Mucosa of descending colon (tissue), 3 donors: ENCODE measurements around the gene CHMP2B. TPM values are rescaled to one million over a fixed set of nuclear protein-coding genes. Genes with fewer than 3 reads are reported as not detected.
A peak's percentile ranks its signal among the peaks of the same experiment; 100 is the strongest.
"Not testable (repeated sequence)": the region's sequence is repeated elsewhere in the genome, so short reads cannot be mapped to it uniquely, and the experiment has no call there.

Experiments
- ATAC-seq: fragments of 200-7000 bp; cut with Tn5 transposase; one replicate; pipeline ENCODE4 v1.9.1; 2020; ENCODE audit warnings: mild to moderate bottlenecking, moderate library complexity
- DNase-seq, 3 donors: peaks; one replicate each; pipeline ENCODE4 v3.0.0-alpha.2; 2020
- H3K36me3 ChIP-seq: fragments of 200-600 bp; one replicate; pipeline ENCODE4 v1.8.0; 2021; ENCODE audit warnings: low read depth, mild to moderate bottlenecking
- H3K4me1 ChIP-seq: fragments of 200-600 bp; one replicate; pipeline ENCODE4 v1.8.0; 2021; ENCODE audit warnings: low read depth, mild to moderate bottlenecking
- H3K4me3 ChIP-seq: fragments of 200-600 bp; one replicate; pipeline ENCODE4 v1.8.0; 2021; ENCODE audit warnings: mild to moderate bottlenecking
- H3K9me3 ChIP-seq: fragments of 200-600 bp; one replicate; pipeline ENCODE4 v1.8.0; 2021; ENCODE audit warnings: mild to moderate bottlenecking
- intact Hi-C, 2 donors: fragments of 100-400 bp; cut with DNase I in 1 of 2; cut with micrococcal nuclease in 1 of 2; formaldehyde crosslinking; loops; one replicate each; pipeline versions ENCODE4 v1.11.0 to v1.11.1; 2022; cut with DNase I, micrococcal nuclease
- total RNA-seq, 3 donors: library from RNA; stranded (reverse); fragmentation: NEBNext Ultra II Directional in 2 of 3; extraction: Animal tissue kit (Norgen Biotek cat#: 25700) in 2 of 3; gene quantifications; one replicate each; pipeline versions ENCODE4 v1.2.1 to v1.2.4, GENCODE V29; 2021 to 2023
- TF ChIP-seq, protein P1 (sequence below): fragments of 200-600 bp; IDR thresholded peaks from one replicate; pipeline ENCODE4 v1.8.0; 2022; ENCODE audit warnings: antibody characterized with exemption, mild to moderate bottlenecking
- donor health status: DM: no; HTN: no; CAD: no; lungs with moderate emphysema.
- donor health status: DM: no; HTN: no; CAD: no.
- donor health status: DM: no; HTN: yes; CAD: no.

CHMP2B gene
- total RNA-seq, 3 donors from 2014 or later: 63.8 to 90.1 (median 83.3) TPM

DNA sequence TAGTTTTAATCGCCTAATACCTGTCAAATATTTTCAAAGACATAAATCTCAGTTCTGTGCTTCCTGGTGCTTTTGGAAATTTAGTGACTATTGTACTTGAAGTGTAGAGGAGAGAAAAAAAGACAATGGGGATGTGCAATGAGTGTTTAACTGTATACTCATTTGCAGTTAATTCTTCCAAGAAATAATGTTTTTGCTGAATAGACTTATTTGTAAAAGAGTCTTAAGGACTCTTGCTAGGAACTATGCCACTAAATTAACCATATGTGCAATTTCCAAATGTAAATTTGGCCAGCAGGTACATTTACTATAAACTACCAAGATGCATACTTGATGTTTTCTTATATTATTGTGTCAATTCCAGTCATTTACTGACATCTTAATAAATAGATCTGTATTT, 2.0 kb downstream of the CHMP2B start:
- DNase-seq: no peak
- Histone ChIP-seq H3K9me3 (no peaks in the 10 kb centered on the region), H3K36me3 (no peaks in the 10 kb centered on the region), H3K4me3 (no peak overlapping the region), H3K4me1 (peaks cover 6% of the 10 kb centered on the region)
- intact Hi-C loops: no loop called here
- TF ChIP-seq, protein P1, sequence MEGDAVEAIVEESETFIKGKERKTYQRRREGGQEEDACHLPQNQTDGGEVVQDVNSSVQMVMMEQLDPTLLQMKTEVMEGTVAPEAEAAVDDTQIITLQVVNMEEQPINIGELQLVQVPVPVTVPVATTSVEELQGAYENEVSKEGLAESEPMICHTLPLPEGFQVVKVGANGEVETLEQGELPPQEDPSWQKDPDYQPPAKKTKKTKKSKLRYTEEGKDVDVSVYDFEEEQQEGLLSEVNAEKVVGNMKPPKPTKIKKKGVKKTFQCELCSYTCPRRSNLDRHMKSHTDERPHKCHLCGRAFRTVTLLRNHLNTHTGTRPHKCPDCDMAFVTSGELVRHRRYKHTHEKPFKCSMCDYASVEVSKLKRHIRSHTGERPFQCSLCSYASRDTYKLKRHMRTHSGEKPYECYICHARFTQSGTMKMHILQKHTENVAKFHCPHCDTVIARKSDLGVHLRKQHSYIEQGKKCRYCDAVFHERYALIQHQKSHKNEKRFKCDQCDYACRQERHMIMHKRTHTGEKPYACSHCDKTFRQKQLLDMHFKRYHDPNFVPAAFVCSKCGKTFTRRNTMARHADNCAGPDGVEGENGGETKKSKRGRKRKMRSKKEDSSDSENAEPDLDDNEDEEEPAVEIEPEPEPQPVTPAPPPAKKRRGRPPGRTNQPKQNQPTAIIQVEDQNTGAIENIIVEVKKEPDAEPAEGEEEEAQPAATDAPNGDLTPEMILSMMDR: no peak
- no peak for ATAC-seq

DNA sequence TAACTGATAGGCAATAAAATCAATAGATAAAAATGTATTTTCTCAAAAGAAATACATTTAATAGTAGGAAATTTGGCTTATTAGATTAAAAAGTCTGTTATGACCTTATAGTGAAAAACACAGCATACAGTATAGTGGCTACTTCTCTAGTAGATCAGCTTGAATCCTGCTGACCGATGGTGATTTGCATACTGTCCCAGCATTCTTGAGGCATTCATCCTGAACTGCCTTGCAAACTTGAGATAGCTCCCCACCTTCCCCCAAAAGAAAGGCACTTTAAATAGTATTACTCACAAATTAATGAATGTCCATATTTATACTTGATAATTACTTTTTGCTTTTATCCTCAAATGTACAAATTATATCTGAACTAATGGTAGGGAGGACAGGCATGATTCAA, 6.7 kb downstream of the CHMP2B start:
- DNase-seq: no peak
- no peaks in the 10 kb centered on the region for H3K36me3 ChIP-seq
- no peak overlapping the region for H3K4me3 ChIP-seq
- ATAC-seq: no peak
- H3K9me3 ChIP-seq: no peaks in the 10 kb centered on the region
- TF ChIP-seq, protein P1: no peak
- intact Hi-C loops: no loop called here
- no peaks in the 10 kb centered on the region for H3K4me1 ChIP-seq

DNA sequence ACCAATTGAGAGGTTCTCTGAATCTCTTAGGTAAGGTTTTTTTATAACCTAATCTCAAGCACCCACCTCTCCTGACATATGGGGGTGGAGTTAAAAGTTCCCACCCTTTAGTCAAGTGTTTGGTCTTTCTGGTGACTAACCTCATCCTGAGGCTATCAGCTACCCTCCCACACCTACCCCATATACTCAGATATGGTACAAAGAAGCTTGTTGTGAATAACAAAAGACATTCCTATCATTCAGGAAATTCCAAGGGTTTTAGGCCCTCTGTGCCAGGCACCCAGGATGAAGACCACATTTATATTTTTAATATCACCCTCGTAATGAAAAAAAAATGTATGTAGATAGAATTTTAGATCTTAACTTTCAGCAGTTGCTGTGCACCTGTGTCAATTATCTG, 9.0 kb downstream of the CHMP2B start:
- peak; percentile 15 for ATAC-seq
- intact Hi-C loops: no loop called here
- TF ChIP-seq, protein P1: no peak

DNA sequence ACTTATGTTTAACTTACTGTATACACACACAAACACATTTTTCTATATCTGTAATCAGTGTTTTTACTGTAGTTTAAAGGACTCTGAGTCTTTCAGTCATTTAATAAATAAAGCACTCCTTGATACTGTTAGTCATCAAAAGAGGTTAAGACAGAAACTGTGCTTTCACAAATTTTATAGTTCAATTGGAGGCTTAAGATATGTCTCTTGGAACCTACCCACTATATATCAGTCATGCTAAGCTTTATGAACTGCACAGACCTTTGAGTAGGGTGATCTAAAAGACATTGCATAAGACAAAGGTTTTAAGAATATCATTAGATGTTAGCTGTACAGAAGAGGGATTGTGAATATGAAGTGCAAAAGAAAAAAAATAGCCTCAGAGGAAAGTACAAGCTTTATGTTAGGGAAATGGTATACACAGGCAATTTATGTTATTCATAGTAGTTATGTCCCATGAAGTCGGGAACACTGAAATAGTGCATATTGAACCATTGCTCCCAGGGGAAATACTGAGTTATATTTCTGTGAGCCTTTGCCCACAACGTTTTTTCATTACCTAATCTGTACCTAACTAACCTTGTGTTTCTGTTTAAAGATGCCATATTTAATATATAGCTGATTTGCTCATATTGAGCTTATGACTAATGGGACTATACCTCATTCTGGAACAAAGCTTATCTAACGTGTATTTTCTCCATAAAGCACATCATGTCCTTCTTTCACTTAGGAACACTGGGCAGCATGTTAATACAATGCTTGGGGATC, 19.7 kb downstream of the CHMP2B start:
- DNase-seq (no peak), ATAC-seq (no peak)
- intact Hi-C loops: no loop called here
- TF ChIP-seq, protein P1: no peak
- Histone ChIP-seq H3K36me3 (no peaks in the 10 kb centered on the region), H3K4me3 (no peak overlapping the region), H3K9me3 (no peaks in the 10 kb centered on the region), H3K4me1 (no peaks in the 10 kb centered on the region)

More for the DNA sequence above, 9.0 kb downstream of the CHMP2B start:
- DNase-seq: no peak
- H3K4me3 ChIP-seq: no peak overlapping the region
- no peaks in the 10 kb centered on the region for H3K36me3 ChIP-seq
- no peaks in the 10 kb centered on the region for H3K9me3 ChIP-seq
- no peaks in the 10 kb centered on the region for H3K4me1 ChIP-seq

DNA sequence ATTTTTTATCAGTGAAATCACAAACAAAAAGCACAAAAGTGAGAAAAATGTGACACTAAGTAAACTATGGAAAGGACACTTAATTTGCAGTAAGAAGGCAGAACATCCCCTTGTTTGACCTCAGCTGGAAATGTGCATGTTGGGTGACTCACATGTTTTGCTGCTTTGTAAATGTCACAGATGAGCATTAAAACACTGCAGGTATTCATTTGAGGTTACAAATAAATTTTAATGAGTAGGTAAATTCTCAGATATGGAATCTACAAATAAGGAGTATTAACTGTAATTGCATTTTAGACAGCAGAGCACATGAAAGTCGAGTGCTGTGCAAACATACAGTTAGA, 20.3 kb downstream of the CHMP2B start:
- Histone ChIP-seq H3K4me3 (no peak overlapping the region), H3K9me3 (no peaks in the 10 kb centered on the region), H3K4me1 (no peaks in the 10 kb centered on the region), H3K36me3 (no peaks in the 10 kb centered on the region)
- DNase-seq: no peak
- no peak for ATAC-seq
- TF ChIP-seq, protein P1: no peak
- intact Hi-C loops: no loop called here

DNA sequence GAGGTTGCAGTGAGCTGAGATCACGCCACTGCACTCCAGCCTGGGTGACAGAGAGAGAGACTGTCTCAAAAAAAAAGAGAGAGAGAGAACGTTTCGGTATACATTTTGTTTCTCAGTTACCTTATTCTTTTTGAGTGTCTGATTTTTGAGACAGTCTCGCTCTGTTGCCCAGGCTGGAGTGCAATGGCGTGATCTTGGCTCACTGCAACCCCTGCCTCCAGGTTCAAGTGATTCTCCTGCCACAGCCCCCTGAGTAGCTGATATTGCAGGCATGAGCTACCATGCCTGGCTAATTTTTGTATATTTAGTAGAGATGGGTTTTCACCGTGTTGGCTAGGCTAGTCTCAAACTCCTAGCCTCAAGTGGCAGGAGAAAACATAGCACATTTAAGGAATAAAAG, 21.1 kb downstream of the CHMP2B start:
- ATAC-seq, intact Hi-C loops, H3K4me3 ChIP-seq, H3K4me1 ChIP-seq, H3K9me3 ChIP-seq, H3K36me3 ChIP-seq, DNase-seq: not testable (repeated sequence)
